Mononuclear cell (primary cell): ENCODE measurements around the gene SRP72. TPM values are rescaled to one million over a fixed set of nuclear protein-coding genes. Genes with fewer than 3 reads are reported as not detected.
A peak's percentile ranks its signal among the peaks of the same experiment; 100 is the strongest.

Experiments
- H3K27me3 ChIP-seq: 2 replicates; pipeline ENCODE4 v1.6.0; 2011; ENCODE audit warnings: low read length, control low read depth; ENCODE audit not compliant: insufficient read depth
- H3K4me1 ChIP-seq: 2 replicates; pipeline ENCODE4 v1.5.1; 2011; ENCODE audit warnings: mild to moderate bottlenecking, low read length, control low read depth; ENCODE audit not compliant: insufficient read depth
- H3K4me3 ChIP-seq: 2 replicates; pipeline ENCODE4 v1.5.1; 2011; ENCODE audit warnings: mild to moderate bottlenecking, low read length, moderate library complexity
- H3K9me3 ChIP-seq: 2 replicates; pipeline ENCODE4 v1.5.1; 2011; ENCODE audit warnings: low read depth, mild to moderate bottlenecking, control low read depth, low read length
- total RNA-seq: library from RNA; depleted of rRNA; stranded (reverse); fragments of >200 nt; gene quantifications from one replicate; pipeline ENCODE4 v1.2.3, GENCODE V29; 2012

The SRP72 gene
- total RNA-seq, 1 donor = 104 TPM

DNA sequence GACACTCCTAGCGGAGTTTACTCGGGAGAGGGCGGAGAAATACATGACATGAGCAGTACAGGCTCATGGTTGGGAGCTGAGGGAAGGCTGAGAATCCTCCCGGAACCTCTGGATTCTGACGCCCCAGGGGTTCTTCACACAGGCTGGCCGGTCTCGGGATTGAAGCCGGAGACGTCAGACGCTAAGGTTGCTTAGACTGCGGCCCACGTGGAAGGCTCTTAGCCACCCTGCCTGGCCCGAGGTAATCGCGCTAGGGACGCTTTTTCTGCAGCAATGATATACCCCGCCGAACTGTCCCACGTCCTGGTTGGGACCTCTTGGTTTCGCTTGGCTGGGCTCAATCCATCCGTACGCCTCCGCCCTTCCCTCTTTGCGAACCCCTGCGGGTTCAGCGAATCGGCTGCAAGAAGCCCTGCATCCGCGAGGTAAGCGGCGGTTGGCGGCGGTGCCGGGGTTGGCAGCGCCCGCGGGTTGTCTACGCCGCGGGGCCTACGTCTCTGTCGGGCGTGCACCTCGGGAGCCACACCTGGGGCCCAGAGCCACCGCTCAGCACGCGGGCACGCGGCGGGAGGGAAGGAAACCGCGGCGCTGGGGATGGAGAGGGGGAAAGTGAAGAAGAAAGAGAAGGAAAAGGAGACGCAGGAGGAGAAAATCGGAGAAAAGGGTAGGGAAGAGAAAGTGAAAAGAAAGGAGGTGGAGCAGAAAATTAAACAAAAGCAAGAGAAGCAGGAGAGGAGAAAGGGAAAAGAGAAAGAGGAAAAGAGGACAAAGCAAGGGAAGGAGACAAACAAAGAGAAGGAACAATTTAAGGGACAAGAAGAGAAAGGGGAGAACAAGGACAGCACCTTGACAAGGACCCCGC lies 38.1 kb downstream of the SRP72 start, which contains the start of gene ARL9:
TSS of gene ARL9 (plus strand) at position 523 of the 862 bp plus-strand sequence. CDS start at position 595, 72 bp downstream.
- Histone ChIP-seq H3K4me3 (peak within 1 kb of the TSS; percentile 37), H3K4me1 (peaks cover 19% of the 10 kb centered on the region), H3K27me3 (peaks cover 9% of the 10 kb centered on the region)

DNA sequence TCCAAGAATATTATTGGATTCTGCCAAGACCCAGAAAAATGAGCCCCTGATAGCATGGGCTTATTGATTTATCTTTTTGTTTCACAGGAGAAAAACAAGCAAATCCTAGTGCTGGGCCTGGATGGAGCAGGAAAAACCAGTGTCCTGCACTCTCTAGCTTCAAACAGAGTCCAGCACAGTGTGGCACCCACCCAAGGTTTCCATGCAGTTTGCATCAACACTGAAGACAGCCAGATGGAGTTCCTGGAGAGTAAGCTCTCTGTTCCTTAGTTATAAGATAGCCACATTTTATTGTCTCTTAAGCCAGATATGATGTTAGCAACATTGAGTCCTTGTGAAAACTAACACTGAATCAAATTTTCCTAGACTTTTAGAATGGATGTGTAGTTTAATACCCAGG lies 43.7 kb downstream of the SRP72 start:
- H3K9me3 ChIP-seq = no peaks in the 10 kb centered on the region
- peaks cover 8% of the 10 kb centered on the region for H3K4me1 ChIP-seq
- H3K27me3 ChIP-seq = peaks cover 7% of the 10 kb centered on the region
- H3K4me3 ChIP-seq = no peak overlapping the region

More for the DNA sequence above, 38.1 kb downstream of the SRP72 start, which contains the start of gene ARL9:
- no peaks in the 10 kb centered on the region for H3K9me3 ChIP-seq

DNA sequence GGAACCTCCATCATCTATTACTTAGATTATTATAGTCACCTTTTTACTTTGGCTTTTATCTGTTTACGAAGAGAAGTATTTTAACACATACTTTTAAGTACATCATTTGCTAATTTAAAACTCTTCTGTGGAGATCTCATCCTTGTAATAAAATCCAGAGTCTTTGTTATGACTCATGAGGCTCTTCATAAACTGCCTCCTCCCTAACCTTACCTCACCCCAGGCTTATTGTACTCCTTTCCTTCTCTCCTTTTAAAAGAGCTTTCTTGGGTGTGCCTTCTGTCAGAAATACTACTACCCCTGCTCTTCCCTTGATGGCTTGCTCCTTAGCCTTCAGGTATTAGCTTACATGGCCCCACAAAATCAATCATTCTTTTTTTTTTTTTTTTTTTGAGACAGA lies 44.7 kb downstream of the SRP72 start:
- H3K4me1 ChIP-seq = no peaks in the 10 kb centered on the region
- H3K27me3 ChIP-seq = no peaks in the 10 kb centered on the region
- H3K9me3 ChIP-seq = no peaks in the 10 kb centered on the region
- no peak overlapping the region for H3K4me3 ChIP-seq

DNA sequence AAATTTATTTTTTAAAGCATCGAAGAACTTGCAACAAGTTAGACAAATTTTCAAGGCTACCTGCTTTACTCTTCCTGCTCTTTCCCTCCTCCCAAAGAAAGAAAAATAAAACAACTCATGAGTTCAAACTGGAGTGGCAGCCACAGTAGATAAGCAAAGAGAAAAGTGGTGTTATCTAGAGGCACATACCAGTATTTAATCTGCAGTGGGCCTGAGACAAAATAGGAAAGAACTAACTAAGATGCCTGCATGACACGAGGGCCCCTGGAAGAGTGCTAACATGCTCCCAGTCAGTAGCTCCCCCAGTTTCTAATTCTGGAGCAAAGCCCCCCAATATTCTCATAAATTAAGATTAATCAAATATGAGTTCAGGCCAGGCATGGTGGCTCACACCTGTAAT lies 46.1 kb downstream of the SRP72 start:
- no peaks in the 10 kb centered on the region for H3K9me3 ChIP-seq
- no peaks in the 10 kb centered on the region for H3K4me1 ChIP-seq
- H3K4me3 ChIP-seq = no peak overlapping the region
- no peaks in the 10 kb centered on the region for H3K27me3 ChIP-seq

DNA sequence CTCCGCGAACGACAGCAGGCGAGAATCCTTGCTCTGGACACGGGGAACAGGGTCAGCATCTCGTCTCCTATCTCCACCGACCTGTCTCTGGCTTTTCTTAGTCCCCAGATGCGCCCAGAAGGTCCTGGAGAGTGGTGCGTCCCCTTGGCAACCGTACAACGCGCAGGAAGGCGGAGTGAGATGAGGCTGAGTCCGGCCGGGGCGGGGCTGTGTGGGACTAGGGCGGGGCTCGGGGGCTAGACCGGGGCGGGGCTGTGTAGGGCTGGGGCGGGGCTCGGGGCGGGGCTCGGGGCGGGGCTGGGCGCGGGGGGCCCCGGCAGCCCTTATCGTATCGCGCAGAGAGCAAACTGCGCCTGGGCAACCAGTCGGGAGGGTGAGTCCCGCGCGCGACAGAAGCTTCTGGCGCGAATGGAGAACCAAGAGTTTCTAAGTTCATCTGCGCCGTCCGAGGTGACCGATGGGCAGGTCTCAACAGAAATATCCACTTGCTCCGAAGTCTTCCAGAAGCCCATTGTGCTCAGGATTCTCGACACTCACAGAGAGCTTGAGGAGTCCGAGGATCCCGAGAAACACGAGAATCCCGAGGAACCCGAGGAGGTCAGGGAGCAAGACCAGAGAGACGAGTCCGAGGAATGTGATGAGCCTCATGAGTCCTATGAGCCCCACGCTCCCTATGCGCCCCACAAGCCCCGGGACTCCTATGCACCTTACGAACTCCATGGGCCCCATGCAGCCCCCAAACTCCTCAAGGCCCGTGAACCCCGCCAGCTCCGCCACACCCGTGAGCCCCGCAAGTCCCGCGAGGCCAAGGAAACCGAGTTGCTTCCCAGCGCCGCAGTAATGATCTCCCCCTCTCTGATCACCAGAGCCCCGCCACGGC lies 63.1 kb downstream of the SRP72 start:
- no peaks in the 10 kb centered on the region for H3K9me3 ChIP-seq
- peak overlapping the region; percentile 53 for H3K4me3 ChIP-seq
- peaks cover 8% of the 10 kb centered on the region for H3K4me1 ChIP-seq
- H3K27me3 ChIP-seq = peaks cover 37% of the 10 kb centered on the region

DNA sequence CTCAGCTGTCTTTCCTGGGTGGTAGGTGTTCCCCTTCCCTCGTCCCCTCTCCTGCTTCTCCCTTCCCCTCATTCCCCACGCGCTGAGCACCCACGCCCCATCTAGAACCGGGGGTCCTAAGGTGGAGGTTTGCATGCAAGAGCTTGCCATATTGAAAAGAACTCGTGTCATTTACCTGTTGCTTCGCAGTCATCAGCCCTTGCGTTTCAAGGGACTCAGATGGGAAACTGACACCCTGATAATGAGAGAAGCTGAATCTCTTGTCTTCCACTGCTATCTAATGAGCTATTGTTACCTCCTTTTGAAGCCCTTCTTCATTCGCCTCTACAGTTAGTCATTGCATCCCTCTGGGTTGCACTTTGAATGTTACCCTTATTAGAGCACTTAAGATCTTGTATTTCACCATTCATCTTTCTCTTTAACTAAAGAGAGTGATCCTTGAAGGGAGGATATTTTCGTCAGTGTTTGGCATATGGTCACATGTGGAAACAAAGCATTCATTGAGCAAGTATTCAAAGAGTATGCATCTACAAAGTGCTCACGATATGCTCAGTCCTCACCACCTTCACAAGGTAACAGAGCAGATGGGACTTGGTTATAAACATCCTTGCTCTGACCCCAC lies 63.8 kb downstream of the SRP72 start:
- Histone ChIP-seq H3K27me3 (peaks cover 37% of the 10 kb centered on the region), H3K9me3 (no peaks in the 10 kb centered on the region), H3K4me3 (peak overlapping the region; percentile 53), H3K4me1 (peaks cover 8% of the 10 kb centered on the region)

DNA sequence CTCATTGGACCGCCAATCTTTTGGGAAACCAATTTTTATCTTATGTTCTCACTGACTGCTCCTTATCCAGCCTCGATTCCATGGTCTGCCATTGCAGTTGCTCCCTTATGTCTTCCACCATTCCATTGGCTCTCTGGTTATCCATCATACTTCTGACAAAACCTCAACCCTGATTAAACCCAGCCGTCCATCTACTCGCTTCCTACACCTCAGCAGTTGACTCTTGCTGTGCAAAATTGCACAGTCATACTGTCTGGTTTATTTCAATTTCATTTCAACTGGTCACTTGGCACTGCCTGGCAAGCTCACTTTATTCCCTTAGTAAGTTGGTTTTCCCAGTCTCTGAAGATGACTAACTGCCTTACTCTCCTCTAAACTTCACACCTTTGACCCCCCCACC lies 64.4 kb downstream of the SRP72 start:
- Histone ChIP-seq H3K9me3 (no peaks in the 10 kb centered on the region), H3K27me3 (peaks cover 37% of the 10 kb centered on the region), H3K4me1 (peaks cover 8% of the 10 kb centered on the region), H3K4me3 (no peak overlapping the region)

DNA sequence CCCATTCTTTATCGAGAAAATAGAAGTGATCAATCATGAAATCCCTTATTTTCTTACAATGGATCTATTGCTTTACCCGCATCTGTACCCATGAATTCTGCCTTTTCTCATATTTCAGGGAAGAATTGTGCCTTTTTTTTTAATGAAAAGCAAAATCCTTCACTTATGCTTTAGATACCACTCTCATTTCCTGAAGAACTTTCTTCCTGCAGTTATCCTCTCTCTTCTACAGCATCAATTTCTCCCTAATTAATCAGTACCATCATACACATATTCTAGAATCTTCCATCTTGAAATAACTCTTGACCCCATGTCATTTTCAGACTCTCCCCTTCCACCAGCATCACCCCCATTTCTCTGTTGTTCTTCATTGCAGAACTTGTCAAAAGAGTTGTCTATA lies 64.8 kb downstream of the SRP72 start:
- H3K4me1 ChIP-seq = peaks cover 8% of the 10 kb centered on the region
- no peaks in the 10 kb centered on the region for H3K9me3 ChIP-seq
- no peak overlapping the region for H3K4me3 ChIP-seq
- peaks cover 37% of the 10 kb centered on the region for H3K27me3 ChIP-seq

DNA sequence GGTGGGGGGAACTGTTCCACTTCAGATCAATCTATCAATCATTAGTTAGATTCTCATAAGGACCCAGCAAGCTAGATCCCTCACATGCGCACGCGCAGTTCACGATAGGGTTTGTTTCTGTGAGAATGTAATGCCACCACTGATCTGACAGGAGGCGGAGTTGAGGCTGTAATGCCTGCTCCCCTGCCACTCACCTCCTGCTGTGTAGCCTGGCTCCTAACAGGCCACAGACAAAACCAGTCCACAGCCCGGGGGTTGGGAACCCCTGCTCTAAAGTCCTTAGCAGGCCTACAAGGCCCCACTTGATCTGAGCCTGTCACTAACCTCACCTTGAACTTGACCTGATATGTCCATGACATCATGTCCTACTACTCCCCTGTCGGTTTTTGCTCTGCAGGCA lies 68.5 kb downstream of the SRP72 start:
- Histone ChIP-seq H3K4me1 (peaks cover 4% of the 10 kb centered on the region), H3K4me3 (no peak overlapping the region), H3K27me3 (peaks cover 36% of the 10 kb centered on the region), H3K9me3 (no peaks in the 10 kb centered on the region)

DNA sequence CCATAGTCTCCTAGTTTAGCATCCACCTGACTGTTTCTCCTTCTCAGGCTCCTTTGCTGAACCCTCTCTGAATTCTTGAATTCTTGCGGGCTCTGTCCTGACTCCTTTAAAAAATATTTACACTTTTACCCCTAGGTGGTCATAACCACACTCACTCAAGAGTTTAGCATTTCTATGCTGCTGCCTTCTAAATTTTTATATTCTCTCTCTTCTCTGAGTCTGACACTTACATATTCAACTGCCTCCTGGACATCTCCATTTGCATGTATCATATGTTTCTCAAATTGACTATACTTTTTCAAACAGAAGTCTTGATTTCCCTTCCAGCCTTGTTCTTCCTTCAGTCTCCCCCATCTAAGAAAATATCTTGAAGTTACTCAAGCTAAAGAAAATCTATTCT lies 69.7 kb downstream of the SRP72 start:
- H3K27me3 ChIP-seq = peaks cover 24% of the 10 kb centered on the region
- H3K4me1 ChIP-seq = no peaks in the 10 kb centered on the region
- no peak overlapping the region for H3K4me3 ChIP-seq
- H3K9me3 ChIP-seq = no peaks in the 10 kb centered on the region

DNA sequence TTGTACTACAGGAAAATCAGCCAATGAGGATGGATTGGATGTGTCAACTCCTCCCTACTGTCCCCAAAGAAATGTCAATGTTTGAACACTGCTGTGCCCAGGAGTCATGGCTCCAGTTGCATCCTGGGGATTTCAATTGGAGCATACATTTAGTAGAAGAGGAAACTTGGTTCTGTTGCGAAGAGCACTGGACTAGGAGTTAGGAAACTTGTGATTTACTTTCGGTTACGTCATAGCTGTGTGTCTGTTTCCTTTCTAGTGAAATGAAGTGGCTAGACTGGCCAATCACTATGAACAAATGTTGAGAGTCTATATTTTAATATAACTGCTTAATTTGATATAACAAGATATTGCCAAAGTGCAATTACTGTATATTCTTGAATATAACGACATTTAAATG lies 73.4 kb downstream of the SRP72 start:
- Histone ChIP-seq H3K9me3 (no peaks in the 10 kb centered on the region), H3K27me3 (no peaks in the 10 kb centered on the region), H3K4me3 (no peak overlapping the region), H3K4me1 (peaks cover 6% of the 10 kb centered on the region)

DNA sequence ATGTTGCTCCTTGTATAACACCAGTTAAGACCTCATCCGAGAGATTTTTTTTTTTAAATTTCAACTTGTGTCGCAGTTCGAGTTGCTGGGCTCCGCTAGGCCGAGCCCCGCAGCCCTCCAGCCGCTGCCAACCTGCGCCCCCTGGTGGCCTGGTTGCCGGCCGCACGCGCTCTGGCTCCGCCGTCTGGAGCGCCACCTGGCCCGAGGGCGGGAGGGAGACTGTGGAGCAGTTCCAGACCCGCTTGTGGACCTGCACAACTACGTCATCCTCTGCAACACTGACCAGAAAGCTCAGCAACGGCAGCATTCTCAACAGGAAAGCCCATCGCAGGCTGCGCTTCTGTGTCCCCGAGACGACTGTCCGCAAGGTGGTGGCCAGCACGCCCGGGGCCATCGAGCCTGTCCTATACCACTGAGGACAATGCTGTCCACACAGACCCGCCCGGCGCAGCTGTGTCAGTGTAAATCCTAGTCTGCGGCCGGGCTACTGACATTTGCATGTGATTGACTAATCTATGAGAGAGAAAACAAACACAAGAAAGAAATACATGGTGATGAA lies 77.2 kb downstream of the SRP72 start:
- Histone ChIP-seq H3K27me3 (no peaks in the 10 kb centered on the region), H3K9me3 (no peaks in the 10 kb centered on the region), H3K4me3 (no peak overlapping the region), H3K4me1 (peaks cover 6% of the 10 kb centered on the region)

DNA sequence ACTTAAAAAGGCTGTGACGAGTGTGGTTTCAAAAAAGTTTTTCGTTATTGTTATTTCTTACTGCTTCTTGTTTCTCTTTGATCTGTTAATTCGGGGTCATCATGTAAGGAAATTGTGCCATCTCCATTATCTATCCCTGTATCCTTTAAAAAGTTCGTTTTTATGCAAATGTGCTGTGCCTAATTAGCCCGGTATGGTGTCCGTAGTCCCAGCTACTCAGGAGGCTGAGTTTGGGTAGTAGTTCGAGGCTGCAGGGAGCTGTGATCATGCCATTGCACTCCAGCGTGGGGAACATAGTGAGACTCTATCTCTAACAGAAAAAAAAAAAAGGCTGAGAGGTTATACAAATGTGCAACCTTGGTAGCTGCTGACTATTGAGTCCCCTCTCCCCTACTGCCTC lies 83.2 kb downstream of the SRP72 start:
- H3K4me1 ChIP-seq = no peaks in the 10 kb centered on the region
- no peaks in the 10 kb centered on the region for H3K9me3 ChIP-seq
- H3K27me3 ChIP-seq = no peaks in the 10 kb centered on the region
- no peak overlapping the region for H3K4me3 ChIP-seq

DNA sequence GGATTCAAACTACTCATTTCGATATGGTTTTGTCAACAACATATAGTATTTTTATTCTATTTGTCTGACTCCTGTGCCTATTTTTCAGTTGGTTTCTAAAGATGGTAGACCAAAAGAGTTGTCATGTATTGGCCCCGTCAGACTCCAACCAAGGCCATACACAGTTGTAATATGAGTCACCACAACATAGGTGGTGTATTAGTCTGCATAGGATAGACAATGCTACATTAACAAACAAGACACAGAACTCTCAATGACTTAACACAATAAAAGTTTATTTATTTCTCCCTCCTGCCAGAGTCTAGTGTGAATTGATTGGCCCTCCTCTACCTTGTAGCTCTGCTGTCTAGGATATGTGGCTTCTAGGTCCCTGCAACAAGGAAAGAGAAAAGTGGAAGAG lies 84.1 kb downstream of the SRP72 start:
- Histone ChIP-seq H3K9me3 (no peaks in the 10 kb centered on the region), H3K4me3 (no peak overlapping the region), H3K27me3 (no peaks in the 10 kb centered on the region), H3K4me1 (no peaks in the 10 kb centered on the region)

DNA sequence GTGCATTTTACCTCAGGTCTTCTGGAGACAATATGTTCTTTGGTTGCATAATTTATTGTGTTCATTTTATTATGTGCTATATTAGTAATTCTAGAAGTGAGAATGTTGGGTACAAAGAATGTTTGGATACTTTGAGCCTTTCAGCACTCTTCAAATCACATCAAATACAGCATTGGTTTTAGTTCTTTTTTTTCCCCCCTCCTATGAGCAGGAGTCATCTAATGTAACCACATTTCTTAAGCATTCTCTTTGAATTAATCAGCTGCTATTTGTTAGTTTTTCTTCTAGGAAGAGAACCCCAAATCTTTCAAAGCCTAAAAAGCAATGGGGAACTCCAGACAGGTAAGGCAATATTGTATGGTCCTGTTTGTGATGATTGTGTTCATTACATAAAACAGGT lies 84.9 kb downstream of the SRP72 start:
- H3K27me3 ChIP-seq = no peaks in the 10 kb centered on the region
- H3K4me1 ChIP-seq = no peaks in the 10 kb centered on the region
- H3K9me3 ChIP-seq = no peaks in the 10 kb centered on the region
- no peak overlapping the region for H3K4me3 ChIP-seq
